ENCODE results near the gene GADD45A. TPM values are rescaled to one million over a fixed set of nuclear protein-coding genes. Genes with fewer than 3 reads are reported as not detected.

GADD45A gene
- total RNA-seq, result 9.9 TPM

GRCh38 chr1:67685067-67685557 lies at the start of gene GADD45A:
Gene GADD45A, plus strand, starts transcription at chr1:67685201. Its CDS starts 294 bp downstream, at chr1:67685495.

Small RNA genes within 50 kb of the gene (small RNA-seq; reads per million reads assigned to genes)
- gene RN7SL392P, result not detected

Other genes starting within 250 kb of the GADD45A start
- 63.9 TPM for gene GNG12, start 148.3 kb downstream of the GADD45A start, total RNA-seq